GM12878 (cell line): Measurements from ENCODE around the gene EHMT2. TPM values are rescaled to one million over a fixed set of nuclear protein-coding genes. Genes with fewer than 3 reads are reported as not detected.
A peak's percentile ranks its signal among the peaks of the same experiment; 100 is the strongest.

ENCODE experiments used
- ATAC-seq: fragments of 200-7000 bp; cut with Tn5 transposase; 3 replicates; pipeline ENCODE4 v1.9.1; 2020; ENCODE audit warnings: mild to moderate bottlenecking, moderate library complexity
- BruUV-seq: library from RNA; stranded (reverse); fragments of 400-500 nt; replicated peaks from 2 replicates; lab custom pipeline; 2021; lab: Mats Ljungman, UMichigan
- CTCF ChIA-PET: fragments of 300-600 bp; sonication (Branson Sonifier 250); formaldehyde crosslinking; extraction: SDS; loops from one replicate; lab custom pipeline; 2021; ENCODE audit warnings: inconsistent platforms; lab: Yijun Ruan, JAX
- POLR2A ChIA-PET: fragments of 350-600 bp; formaldehyde crosslinking; extraction: SDS; loops from one replicate; lab custom pipeline; 2021; ENCODE audit warnings: inconsistent platforms; lab: Charles Lee
- RAD21 ChIA-PET: fragments of 300-600 bp; sonication (Branson Sonifier 250); formaldehyde crosslinking; loops from one replicate; lab custom pipeline; 2023; ENCODE audit warnings: antibody characterized with exemption; ENCODE audit not compliant: unreplicated experiment; lab: Charles Lee
- SMC1A ChIA-PET: fragments of 300-600 bp; sonication (Branson Sonifier 250); formaldehyde crosslinking; loops from one replicate; lab custom pipeline; 2023; ENCODE audit not compliant: unreplicated experiment, uncharacterized antibody; lab: Charles Lee
- DNase-seq: peaks from one replicate; pipeline ENCODE4 v3.0.0-alpha.2; 2011; ENCODE audit warnings: low read depth, low spot score
- FAIRE-seq: peaks from 3 replicates; lab custom pipeline; 2011; peaks lifted over from hg19 to GRCh38; lab: Jason Lieb, UNC
- H2AFZ ChIP-seq: 2 replicates; pipeline ENCODE4 v1.6.0; 2011; ENCODE audit warnings: low read depth, low read length, control low read depth; ENCODE audit not compliant: control insufficient read depth
- H3K27ac ChIP-seq: 2 replicates; pipeline ENCODE4 v1.5.1; 2011; ENCODE audit warnings: control low read depth; ENCODE audit not compliant: control insufficient read depth, insufficient read depth
- H3K27me3 ChIP-seq, 2 experiments: replicated peaks in 1 of 2; 2 replicates each; pipeline versions ENCODE4 v1.6.0 to v1.6.1; 2011; ENCODE audit warnings: low read length in 1 of 2; ENCODE audit not compliant: control insufficient read depth in 2 of 2, insufficient read depth in 2 of 2
- H3K36me3 ChIP-seq, 2 experiments: 2 replicates each; pipeline ENCODE4 v1.5.1; 2011; ENCODE audit warnings: low read length in 1 of 2; ENCODE audit not compliant: control insufficient read depth in 2 of 2, insufficient read depth in 2 of 2
- H3K4me1 ChIP-seq: 2 replicates; pipeline ENCODE4 v1.6.1; 2011; ENCODE audit warnings: mild to moderate bottlenecking, low read length, moderate library complexity, mixed read lengths; ENCODE audit not compliant: control insufficient read depth, insufficient read depth
- H3K4me2 ChIP-seq: 2 replicates; pipeline ENCODE4 v1.6.0; 2011; ENCODE audit warnings: control low read depth; ENCODE audit not compliant: control insufficient read depth, insufficient read depth
- H3K4me3 ChIP-seq: fragments of 200-600 bp; sonication (generic); 2 replicates; pipeline ENCODE4 v1.5.1; 2016
- H3K79me2 ChIP-seq: 2 replicates; pipeline ENCODE4 v1.6.0; 2011; ENCODE audit warnings: low read length; ENCODE audit not compliant: control insufficient read depth, insufficient read depth
- H3K9ac ChIP-seq: 2 replicates; pipeline ENCODE4 v1.8.0; 2011; ENCODE audit warnings: low read length, control low read depth, mixed read lengths; ENCODE audit not compliant: control insufficient read depth, insufficient read depth
- H3K9me3 ChIP-seq: replicated peaks from 3 replicates; pipeline ENCODE4 v1.5.1; 2011; ENCODE audit warnings: mild to moderate bottlenecking, low read length; ENCODE audit not compliant: control insufficient read depth, insufficient read depth
- H4K20me1 ChIP-seq: 2 replicates; pipeline ENCODE4 v1.6.0; 2011; ENCODE audit not compliant: control insufficient read depth, insufficient read depth
- BACH1 ChIP-seq: fragments of 450-650 bp; IDR thresholded peaks from 2 replicates; pipeline ENCODE4 v1.6.1; 2017; ENCODE audit warnings: mild to moderate bottlenecking, borderline replicate concordance
- GABPA ChIP-seq: IDR thresholded peaks from 2 replicates; pipeline ENCODE4 v1.6.1; 2014; ENCODE audit warnings: antibody characterized with exemption, low read depth, mild to moderate bottlenecking, inconsistent platforms
- MEF2B ChIP-seq: fragments of 450-650 bp; IDR thresholded peaks from 2 replicates; pipeline ENCODE4 v1.6.1; 2018; ENCODE audit warnings: mild to moderate bottlenecking, moderate library complexity; ENCODE audit not compliant: partially characterized antibody, poor library complexity, severe bottlenecking
- MTA2 ChIP-seq: fragments of 450-650 bp; IDR thresholded peaks from 2 replicates; pipeline ENCODE4 v1.6.1; 2016; ENCODE audit warnings: low read depth, mild to moderate bottlenecking, moderate library complexity
- MTA3 ChIP-seq: IDR thresholded peaks from 2 replicates; pipeline ENCODE4 v1.6.1; 2012; ENCODE audit warnings: low read length, inconsistent platforms, borderline replicate concordance
- NFYB ChIP-seq: IDR thresholded peaks from 2 replicates; pipeline ENCODE4 v1.6.1; 2011; ENCODE audit warnings: low read depth, mild to moderate bottlenecking, low read length, improper control_type of control experiment, moderate library complexity; ENCODE audit not compliant: insufficient read depth
- POLR2AphosphoS2 ChIP-seq: IDR thresholded peaks from 2 replicates; pipeline ENCODE4 v1.6.1; 2011; ENCODE audit warnings: low read depth, mild to moderate bottlenecking, low read length, improper control_type of control experiment, moderate library complexity
- POLR2AphosphoS5 ChIP-seq: IDR thresholded peaks from 2 replicates; pipeline ENCODE4 v1.6.1; 2011; ENCODE audit warnings: mild to moderate bottlenecking, low read length, inconsistent platforms
- SIN3A ChIP-seq: IDR thresholded peaks from 2 replicates; pipeline ENCODE4 v1.6.1; 2012; ENCODE audit warnings: low read depth, low read length, improper control_type of control experiment
- SIX5 ChIP-seq: IDR thresholded peaks from 2 replicates; pipeline ENCODE4 v1.6.1; 2011; ENCODE audit warnings: mild to moderate bottlenecking, low read depth, low read length, moderate library complexity; ENCODE audit not compliant: severe bottlenecking
- SMC3 ChIP-seq: IDR thresholded peaks from 2 replicates; pipeline ENCODE4 v1.6.1; 2011; ENCODE audit warnings: low read length, improper control_type of control experiment, borderline replicate concordance
- STAT1 ChIP-seq: fragments of 450-650 bp; conservative IDR thresholded peaks from 2 replicates; pipeline ENCODE4 v1.6.1; 2014; ENCODE audit warnings: antibody characterized with exemption, mild to moderate bottlenecking
- STAT3 ChIP-seq: IDR thresholded peaks from 2 replicates; pipeline ENCODE4 v1.6.1; 2011; ENCODE audit warnings: low read depth, low read length, improper control_type of control experiment
- SUZ12 ChIP-seq: fragments of 200-600 bp; sonication (generic); IDR thresholded peaks from one replicate; pipeline ENCODE4 v1.6.1; 2018; ENCODE audit warnings: antibody characterized with exemption, mild to moderate bottlenecking; ENCODE audit not compliant: unreplicated experiment
- TAF1 ChIP-seq: IDR thresholded peaks from 2 replicates; pipeline ENCODE4 v1.6.1; 2011; ENCODE audit warnings: mild to moderate bottlenecking, low read depth, low read length, borderline replicate concordance
- TARDBP ChIP-seq: IDR thresholded peaks from 2 replicates; pipeline ENCODE4 v1.6.1; 2016; ENCODE audit warnings: borderline replicate concordance
- YBX1 ChIP-seq: fragments of 450-650 bp; IDR thresholded peaks from 2 replicates; pipeline ENCODE4 v1.6.1; 2016; ENCODE audit warnings: antibody characterized with exemption
- ZNF274 ChIP-seq: IDR thresholded peaks from one replicate; pipeline ENCODE4 v1.8.0; 2011; ENCODE audit not compliant: insufficient read length, insufficient read depth
- WGBS: methylation state at CpG from one replicate; pipeline ENCODE4 v1.1.6; 2016; ENCODE audit warnings: low lambda C conversion rate; ENCODE audit not compliant: insufficient replicate concordance, insufficient coverage; ENCODE audit errors: missing lambda C conversion rate; 5-methylcytosine and 5-hydroxymethylcytosine counted together
- in situ Hi-C: fragments of 300-500 bp; cut with MboI; formaldehyde crosslinking; loops from 9 replicates; pipeline ENCODE4 v1.14.3; 2018; ENCODE audit warnings: mixed read lengths
- intact Hi-C: fragments of 100-400 bp; cut with micrococcal nuclease; formaldehyde crosslinking; loops from one replicate; pipeline ENCODE4 v1.14.2; 2022; ENCODE audit not compliant: unreplicated experiment
- polyA plus RNA-seq, 11 experiments: library from polyadenylated mRNA; depleted of rRNA in 4 of 11; unstranded in 6 of 11; stranded (reverse) in 5 of 11; fragments of >200 nt; fragmentation: Nextera tagmentation in 4 of 11; fragmentation: Illumina TruSeq in 1 of 11; extraction: Ambion mirVana in 4 of 11; extraction: Trizol in 1 of 11; gene quantifications; 1 replicate in 1 of 11; 2 replicates in 10 of 11; pipeline versions ENCODE4 v1.2.1 to v1.2.3, GENCODE V29; 2011 to 2016; ENCODE audit warnings: inconsistent platforms in 2 of 11, missing spikeins in 2 of 11, low read depth in 1 of 11
- total RNA-seq, 4 experiments: library from RNA; depleted of rRNA in 3 of 4; stranded (reverse); fragments of >200 nt in 3 of 4; fragmentation: Illumina TruSeq in 1 of 4; extraction: Trizol in 1 of 4; gene quantifications; 2 replicates each; pipeline versions ENCODE4 v1.2.1 to v1.2.3, GENCODE V29; 2013 to 2021
- TF ChIP-seq, protein P1 (sequence below): IDR thresholded peaks from 2 replicates; pipeline ENCODE4 v1.6.1; 2011; ENCODE audit warnings: low read depth, low read length, improper control_type of control experiment, borderline replicate concordance

Gene EHMT2
- total and polyA plus RNA-seq, 10 of the 15 experiments (the other 5 are each of a cell fraction or from before 2014, with no cell fraction given), result 1.7 to 53.2 (median 36.3) TPM

DNA sequence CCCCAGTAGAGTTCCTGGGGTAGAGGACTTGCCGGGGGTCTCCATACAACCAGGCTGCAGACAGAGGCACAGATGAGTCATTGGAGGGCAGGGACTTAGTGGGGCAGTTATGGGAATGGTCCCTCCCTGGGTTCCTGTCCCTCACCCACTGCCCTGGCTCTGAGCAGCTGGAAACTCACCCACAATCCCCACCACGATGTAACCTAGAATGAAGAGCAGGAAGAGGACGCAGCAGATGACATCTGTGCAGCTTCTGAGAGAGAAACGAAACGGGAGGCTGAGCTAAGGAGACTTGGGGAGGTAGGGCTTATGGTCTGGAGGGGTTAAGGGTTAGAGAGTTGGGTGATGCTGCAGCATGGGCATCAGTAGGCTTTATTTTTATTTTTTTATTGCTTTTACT, 21.6 kb downstream of the EHMT2 start (continued):
- TF ChIP-seq MTA3 (no peak), STAT1 (no peak), POLR2AphosphoS5 (no peak), TAF1 (no peak), POLR2AphosphoS2 (no peak), MTA2 (no peak), SIN3A (no peak)

DNA sequence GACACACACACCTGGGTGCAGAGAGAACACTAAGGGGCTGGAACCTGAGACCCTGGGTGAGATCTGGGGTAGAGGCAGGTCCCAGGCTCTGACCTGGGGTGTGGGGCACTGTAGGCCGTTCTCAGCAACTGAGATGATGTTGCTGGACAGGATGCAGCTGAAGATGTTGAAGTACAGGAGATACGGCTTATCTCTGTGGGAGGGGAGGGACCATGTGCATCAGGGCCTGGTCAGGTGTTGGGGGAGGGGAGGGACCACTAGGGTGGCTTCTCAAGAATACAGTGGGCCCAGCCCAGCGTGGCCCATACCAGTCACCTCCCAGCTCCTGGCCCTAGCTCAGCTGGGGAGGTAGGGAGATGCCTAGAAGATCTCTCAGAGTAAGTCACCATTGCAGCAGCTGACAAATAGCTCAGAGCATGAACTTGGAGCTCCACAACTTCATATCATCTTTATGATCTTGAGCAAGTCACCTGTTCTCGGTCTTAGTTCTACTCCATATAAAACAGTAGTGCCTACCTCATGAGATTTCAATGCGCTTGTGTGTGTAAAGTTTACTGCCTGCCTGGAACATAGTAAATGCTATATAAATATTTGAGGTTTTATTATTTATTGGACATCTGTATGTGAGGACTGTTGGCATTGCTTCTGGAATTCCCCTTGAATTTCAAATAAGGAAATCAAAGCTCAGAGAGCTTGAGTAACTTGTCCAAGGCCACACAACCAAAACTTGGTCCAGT, 22.5 kb downstream of the EHMT2 start:
- ChIA-PET POLR2A (no interaction called here), CTCF (interaction anchor here (1.0 to 2.7 kb wide), 5 partner anchors 8 to 23 kb away, joined by 3 to 8 read pairs (median 5); no protein-coding TSS in a partner anchor), SMC1A (interaction anchor here (1.4 to 1.9 kb wide), 3 partner anchors 12 to 29 kb away, joined by 3 to 5 read pairs (median 3); partner anchors contain the start of gene NEU1), RAD21 (no interaction called here)
- no TSS peak for BruUV-seq
- Histone ChIP-seq H2AFZ (no peak overlapping the region), H3K27ac (no peak overlapping the region), H3K4me1 (no peaks in the 10 kb centered on the region), H3K9me3 (no peaks in the 10 kb centered on the region), H3K9ac (no peak overlapping the region), H3K4me2 (no peak overlapping the region), H3K79me2 (no peaks in the 10 kb centered on the region), H3K27me3 (no peaks in the 10 kb centered on the region), H3K4me3 (no peak overlapping the region), H4K20me1 (no peaks in the 10 kb centered on the region), H3K36me3 (peaks cover 0 to 5% of the 10 kb centered on the region in 2 experiments; a peak in 2 of 4 replicates)
- in situ Hi-C loops, result no loop called here
- WGBS, result 27% methylated on average over 5 of the region's 5 CpGs
- FAIRE-seq, result peak; percentile 23
- intact Hi-C loops, result no loop called here
- DNase-seq, result no peak
- ATAC-seq, result no peak; the same call in 2 of the 3 replicates
- TF ChIP-seq ZNF274 (no peak), SMC3 (no peak), NFYB (no peak), SUZ12 (no peak), YBX1 (no peak), TARDBP (no peak), GABPA (no peak), STAT3 (no peak), BACH1 (no peak), SIX5 (no peak), MEF2B (no peak)
- TF ChIP-seq, protein P1, sequence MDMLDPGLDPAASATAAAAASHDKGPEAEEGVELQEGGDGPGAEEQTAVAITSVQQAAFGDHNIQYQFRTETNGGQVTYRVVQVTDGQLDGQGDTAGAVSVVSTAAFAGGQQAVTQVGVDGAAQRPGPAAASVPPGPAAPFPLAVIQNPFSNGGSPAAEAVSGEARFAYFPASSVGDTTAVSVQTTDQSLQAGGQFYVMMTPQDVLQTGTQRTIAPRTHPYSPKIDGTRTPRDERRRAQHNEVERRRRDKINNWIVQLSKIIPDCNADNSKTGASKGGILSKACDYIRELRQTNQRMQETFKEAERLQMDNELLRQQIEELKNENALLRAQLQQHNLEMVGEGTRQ, result no peak
